NCI-H146 treated with DMSO at 0.1 percent for 48 hours (cell line): ENCODE measurements around the gene EGR1.

Experiments used
- DNase-seq: peaks from one replicate; lab custom pipeline; 2025; ENCODE audit not compliant: unreplicated experiment; lab: John Stamatoyannopoulos, UW

The EGR1 gene

DNA sequence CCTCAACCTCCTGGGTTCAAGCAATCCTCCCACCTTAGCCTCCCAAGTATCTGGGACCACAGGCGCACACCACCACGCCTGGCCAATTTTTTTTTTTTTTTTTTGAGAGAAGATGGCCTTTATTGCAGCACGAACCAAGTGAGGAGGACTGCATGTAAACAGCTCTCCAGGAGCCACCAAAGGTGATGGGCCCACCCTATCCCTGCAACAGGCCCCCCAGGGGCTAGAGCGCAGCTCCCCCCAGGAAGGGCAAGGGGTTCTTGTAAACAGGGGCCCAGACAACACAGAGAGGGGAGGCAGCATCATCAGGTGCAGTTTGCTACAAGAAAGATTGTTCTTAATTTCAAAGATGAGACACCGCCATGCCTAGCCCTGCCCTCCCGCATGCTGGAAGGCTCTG lies 12.6 kb upstream of the EGR1 start:
- DNase-seq, result no peak

- no peak for DNase-seq
Observed at GRCh38 chr5:138453590-138453989, 11.7 kb upstream of the EGR1 start.

DNA sequence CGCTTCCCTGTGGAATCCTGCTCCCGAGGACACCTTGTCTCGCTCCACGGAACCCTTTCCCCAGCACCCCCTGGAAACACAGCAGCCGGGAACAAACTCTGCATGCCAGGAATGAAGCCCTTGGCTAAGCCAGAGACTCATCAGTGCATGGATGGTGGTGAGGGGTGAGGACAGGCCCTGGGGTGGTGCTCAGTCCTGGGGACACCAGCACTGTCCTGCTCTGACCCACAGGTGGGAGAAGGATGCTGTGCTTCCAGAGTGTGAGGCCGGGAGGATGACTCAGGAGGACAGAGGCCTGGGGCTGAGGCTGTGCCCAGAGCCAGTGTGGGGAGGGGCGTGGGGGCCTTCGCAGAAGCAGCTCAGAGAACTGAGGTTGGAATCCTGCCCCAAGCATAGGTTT lies 11.2 kb upstream of the EGR1 start:
- DNase-seq, result no peak

- DNase-seq, result no peak
Observed at GRCh38 chr5:138455232-138455930, 9.9 kb upstream of the EGR1 start.

GRCh38 chr5:138457531-138458275 lies 7.6 kb upstream of the EGR1 start:
- DNase-seq, result no peak

DNA sequence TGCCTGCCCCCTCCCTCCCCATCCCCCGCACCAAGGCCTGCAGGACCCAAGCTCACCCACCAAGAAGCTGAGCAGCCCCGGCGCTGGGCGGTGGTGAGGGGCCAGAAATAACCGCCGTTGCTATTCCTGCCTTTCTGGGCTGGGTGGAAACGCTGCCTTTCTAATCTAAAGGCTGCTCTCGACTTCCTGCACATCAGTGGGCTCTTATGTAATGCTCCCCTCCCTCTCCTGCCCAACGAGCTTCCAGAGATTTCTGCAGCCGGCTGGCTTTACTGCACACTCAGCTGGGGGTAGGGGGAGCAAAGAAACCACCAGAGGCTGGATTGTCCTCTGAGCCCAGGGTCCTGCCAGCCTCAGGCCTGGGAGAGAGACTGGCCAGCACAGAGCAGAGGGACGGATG lies 6.9 kb upstream of the EGR1 start:
- no peak for DNase-seq

DNA sequence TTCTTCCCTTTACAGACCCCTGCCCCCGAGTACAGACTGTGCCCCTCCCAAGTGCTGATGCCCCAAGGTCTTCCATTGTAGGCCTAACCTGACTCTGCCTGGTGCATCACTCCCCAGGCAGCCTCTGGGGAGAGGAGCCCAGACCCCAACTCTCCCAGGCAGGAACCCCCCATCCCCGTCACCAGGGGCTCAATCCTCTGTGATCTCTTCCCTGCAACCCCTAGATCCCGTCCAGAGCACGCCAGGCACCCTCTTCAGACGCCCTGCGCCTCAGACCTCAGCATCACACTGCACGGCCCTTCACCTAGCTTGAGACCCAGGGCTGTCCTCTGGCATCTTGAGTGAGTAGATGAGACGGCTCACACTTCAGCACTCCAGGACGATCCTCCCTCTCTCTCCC lies 6.4 kb upstream of the EGR1 start:
- DNase-seq, result no peak

- DNase-seq, result no peak
Observed at GRCh38 chr5:138459311-138459933, 5.9 kb upstream of the EGR1 start.

- DNase-seq, result no peak
Observed at GRCh38 chr5:138460032-138460693, 5.1 kb upstream of the EGR1 start.

DNA sequence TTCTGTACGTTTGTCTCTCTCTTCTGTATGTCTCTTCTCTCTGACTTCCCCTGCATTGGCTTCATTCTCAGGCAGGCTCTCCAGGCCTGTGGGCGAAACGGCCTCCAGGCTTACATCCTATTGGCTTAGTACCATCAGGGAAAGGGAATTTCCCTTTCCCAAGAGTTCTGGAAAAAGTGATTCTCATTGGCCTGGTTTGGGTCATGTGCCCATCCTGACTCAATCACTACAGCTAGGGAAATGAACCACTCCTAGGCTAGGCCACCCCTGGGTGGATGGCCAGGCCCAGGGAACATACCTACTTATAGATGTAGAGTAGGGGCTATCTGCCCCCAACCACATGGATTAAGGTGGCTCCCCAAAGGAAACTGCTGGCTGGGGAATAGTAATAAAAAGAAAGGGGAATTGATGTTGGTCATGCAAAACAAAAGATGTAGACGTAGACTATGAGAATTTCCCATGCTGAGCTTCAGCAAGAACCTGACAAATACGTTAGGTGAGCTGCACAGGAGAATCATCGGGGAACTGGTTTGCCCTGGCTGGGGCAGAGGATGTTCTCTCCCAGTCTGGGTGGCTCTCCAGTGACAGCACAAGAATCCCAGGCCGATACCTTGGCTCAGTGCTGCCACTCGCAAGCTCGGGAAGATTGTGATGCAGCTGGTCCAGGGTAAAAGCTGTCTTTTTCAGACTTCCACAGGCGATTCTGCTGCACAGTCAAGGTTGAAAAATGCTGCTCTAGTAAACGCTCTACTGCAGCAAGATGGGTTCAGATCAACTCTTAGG lies 3.7 kb upstream of the EGR1 start:
- DNase-seq, result no peak

- no peak for DNase-seq
Observed at GRCh38 chr5:138463419-138464007, 1.8 kb upstream of the EGR1 start.

DNA sequence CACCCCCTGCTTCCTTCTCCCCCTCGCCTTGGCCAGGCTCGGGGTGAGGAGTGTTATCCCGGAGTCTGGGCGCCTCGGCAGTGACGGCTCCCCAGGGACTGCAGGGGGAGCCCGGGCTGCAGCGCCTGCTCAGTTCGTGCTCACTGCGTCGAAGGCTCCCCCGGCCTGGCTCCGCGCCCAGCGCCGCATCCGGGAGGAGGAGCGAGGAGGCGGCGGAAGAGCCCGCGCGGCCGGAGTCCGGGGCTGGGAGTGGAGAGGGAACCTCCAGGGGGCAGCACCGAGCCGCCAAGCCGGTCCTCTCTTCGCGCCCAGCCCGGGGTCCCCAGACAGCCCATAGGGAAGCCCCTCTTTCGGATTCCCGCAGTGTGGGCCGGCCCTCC lies 1.3 kb upstream of the EGR1 start:
- peak; percentile 74 for DNase-seq

DNA sequence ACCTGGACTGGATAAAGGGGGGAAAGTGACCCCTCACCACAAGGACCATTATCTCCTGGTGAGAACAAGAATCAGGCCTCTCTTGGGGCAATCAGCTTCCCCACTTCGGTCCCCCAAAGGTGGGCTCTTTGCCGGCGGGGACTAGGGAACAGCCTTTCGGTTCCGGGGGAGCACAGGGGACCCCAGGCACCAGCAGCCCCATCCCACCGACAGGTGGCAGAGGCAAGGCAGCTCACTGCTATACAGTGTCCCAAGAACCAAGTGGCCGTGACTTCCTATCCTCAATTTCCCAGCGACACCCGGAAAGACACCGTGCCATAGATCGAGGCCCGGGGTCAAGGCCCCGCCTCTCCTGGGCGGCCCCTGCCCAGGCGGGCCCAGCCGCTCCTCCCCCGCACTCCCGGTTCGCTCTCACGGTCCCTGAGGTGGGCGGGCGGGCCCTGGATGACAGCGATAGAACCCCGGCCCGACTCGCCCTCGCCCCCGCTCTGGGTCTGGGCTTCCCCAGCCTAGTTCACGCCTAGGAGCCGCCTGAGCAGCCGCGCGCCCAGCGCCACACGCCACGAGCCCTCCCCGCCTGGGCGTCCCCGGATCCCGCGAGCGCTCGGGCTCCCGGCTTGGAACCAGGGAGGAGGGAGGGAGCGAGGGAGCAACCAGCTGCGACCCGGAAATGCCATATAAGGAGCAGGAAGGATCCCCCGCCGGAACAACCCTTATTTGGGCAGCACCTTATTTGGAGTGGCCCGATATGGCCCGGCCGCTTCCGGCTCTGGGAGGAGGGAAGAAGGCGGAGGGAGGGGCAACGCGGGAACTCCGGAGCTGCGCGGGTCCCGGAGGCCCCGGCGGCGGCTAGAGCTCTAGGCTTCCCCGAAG lies 655 bp upstream of the EGR1 start:
- peak; percentile 87 for DNase-seq

DNA sequence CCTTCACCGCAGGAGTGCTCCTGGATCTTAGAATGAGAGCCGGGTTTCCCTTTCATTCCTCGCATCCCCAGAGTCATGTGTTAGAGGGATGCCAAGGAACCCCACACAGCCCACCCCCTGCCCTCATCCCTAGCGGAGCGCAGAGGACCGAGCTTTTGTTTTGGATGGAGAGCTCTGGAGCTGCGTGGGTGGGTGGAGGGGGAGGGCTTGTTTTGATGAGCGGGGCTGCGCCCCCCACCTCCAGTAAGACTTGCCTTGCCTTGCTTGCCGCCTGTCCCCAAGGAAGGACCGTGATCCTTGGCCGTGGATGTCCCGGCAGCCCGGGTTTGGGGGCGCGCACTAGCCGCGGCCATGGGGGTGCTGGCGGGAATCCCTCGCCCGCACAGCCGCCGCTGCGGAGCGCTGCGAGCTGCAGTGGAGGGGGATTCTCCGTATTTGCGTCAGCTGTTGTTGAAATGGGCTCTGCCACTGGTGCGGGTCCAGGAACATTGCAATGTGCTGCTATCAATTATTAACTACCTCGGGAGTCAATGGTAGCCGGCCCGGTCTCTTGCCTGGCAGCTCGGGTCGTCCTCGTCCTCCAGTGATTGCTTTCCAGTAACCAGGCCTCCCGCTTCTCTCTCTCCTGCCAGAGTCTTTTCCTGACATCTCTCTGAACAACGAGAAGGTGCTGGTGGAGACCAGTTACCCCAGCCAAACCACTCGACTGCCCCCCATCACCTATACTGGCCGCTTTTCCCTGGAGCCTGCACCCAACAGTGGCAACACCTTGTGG lies 1.0 kb downstream of the EGR1 start:
- DNase-seq, result no peak

DNA sequence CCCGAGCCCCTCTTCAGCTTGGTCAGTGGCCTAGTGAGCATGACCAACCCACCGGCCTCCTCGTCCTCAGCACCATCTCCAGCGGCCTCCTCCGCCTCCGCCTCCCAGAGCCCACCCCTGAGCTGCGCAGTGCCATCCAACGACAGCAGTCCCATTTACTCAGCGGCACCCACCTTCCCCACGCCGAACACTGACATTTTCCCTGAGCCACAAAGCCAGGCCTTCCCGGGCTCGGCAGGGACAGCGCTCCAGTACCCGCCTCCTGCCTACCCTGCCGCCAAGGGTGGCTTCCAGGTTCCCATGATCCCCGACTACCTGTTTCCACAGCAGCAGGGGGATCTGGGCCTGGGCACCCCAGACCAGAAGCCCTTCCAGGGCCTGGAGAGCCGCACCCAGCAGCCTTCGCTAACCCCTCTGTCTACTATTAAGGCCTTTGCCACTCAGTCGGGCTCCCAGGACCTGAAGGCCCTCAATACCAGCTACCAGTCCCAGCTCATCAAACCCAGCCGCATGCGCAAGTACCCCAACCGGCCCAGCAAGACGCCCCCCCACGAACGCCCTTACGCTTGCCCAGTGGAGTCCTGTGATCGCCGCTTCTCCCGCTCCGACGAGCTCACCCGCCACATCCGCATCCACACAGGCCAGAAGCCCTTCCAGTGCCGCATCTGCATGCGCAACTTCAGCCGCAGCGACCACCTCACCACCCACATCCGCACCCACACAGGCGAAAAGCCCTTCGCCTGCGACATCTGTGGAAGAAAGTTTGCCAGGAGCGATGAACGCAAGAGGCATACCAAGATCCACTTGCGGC lies 1.8 kb downstream of the EGR1 start:
- DNase-seq, result no peak

DNA sequence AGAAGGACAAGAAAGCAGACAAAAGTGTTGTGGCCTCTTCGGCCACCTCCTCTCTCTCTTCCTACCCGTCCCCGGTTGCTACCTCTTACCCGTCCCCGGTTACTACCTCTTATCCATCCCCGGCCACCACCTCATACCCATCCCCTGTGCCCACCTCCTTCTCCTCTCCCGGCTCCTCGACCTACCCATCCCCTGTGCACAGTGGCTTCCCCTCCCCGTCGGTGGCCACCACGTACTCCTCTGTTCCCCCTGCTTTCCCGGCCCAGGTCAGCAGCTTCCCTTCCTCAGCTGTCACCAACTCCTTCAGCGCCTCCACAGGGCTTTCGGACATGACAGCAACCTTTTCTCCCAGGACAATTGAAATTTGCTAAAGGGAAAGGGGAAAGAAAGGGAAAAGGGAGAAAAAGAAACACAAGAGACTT lies 2.4 kb downstream of the EGR1 start:
- DNase-seq, result no peak

- DNase-seq, result no peak
Observed at GRCh38 chr5:138468133-138468965, 3.1 kb downstream of the EGR1 start.
